PFSK-1 (cell line): ENCODE measurements around the gene RFTN1.

Source experiments
- FOXP2 ChIP-seq: optimal IDR thresholded peaks from 2 replicates; pipeline ENCODE3; 2011; ENCODE audit warnings: borderline replicate concordance, control low read depth, inconsistent platforms; ENCODE audit not compliant: insufficient read depth; ENCODE audit errors: extremely low read length, extremely low read depth
- POLR2AphosphoS5 ChIP-seq: IDR thresholded peaks from 2 replicates; pipeline ENCODE4 v1.6.1; 2012; ENCODE audit warnings: low read depth, mild to moderate bottlenecking, control low read depth, low read length, moderate library complexity
- REST ChIP-seq, 2 experiments: IDR thresholded peaks; 2 replicates each; pipeline versions ENCODE4 v1.6.1 to v1.8.0; 2011 to 2012; ENCODE audit warnings: low read depth in 2 of 2, low read length in 2 of 2, control low read depth in 1 of 2, inconsistent platforms in 1 of 2, mild to moderate bottlenecking in 1 of 2, moderate library complexity in 1 of 2; ENCODE audit not compliant: insufficient read depth in 1 of 2
- SIN3A ChIP-seq: IDR thresholded peaks from 2 replicates; pipeline ENCODE4 v1.6.1; 2012; ENCODE audit warnings: mild to moderate bottlenecking, low read length, moderate library complexity, borderline replicate concordance; ENCODE audit not compliant: insufficient read depth
- TAF1 ChIP-seq: IDR thresholded peaks from 2 replicates; pipeline ENCODE4 v1.6.1; 2012; ENCODE audit warnings: low read length, control low read depth, borderline replicate concordance; ENCODE audit not compliant: insufficient read depth

Gene RFTN1

GRCh38 chr3:16369885-16370284 is 143.6 kb downstream of the RFTN1 start:
- no peak for TF ChIP-seq SIN3A
- no peak for TF ChIP-seq POLR2AphosphoS5
- TF ChIP-seq TAF1, result no peak
- TF ChIP-seq FOXP2, result no peak
- no peak for TF ChIP-seq REST (IDR thresholded peaks at IDR 0.05; ENCODE audit: insufficient read depth in 1 of 2, low read depth in 2 of 2, low read length in 2 of 2)

GRCh38 chr3:16369276-16369675 is 144.2 kb downstream of the RFTN1 start:
- no peak for TF ChIP-seq FOXP2
- TF ChIP-seq REST (IDR thresholded peaks at IDR 0.05; ENCODE audit: insufficient read depth in 1 of 2, low read depth in 2 of 2, low read length in 2 of 2), result no peak
- TF ChIP-seq POLR2AphosphoS5, result no peak
- TF ChIP-seq TAF1, result no peak
- no peak for TF ChIP-seq SIN3A

- TF ChIP-seq POLR2AphosphoS5 (no peak), FOXP2 (no peak), TAF1 (no peak), SIN3A (no peak), REST (IDR thresholded peaks at IDR 0.05; ENCODE audit: insufficient read depth in 1 of 2, low read depth in 2 of 2, low read length in 2 of 2) (no peak)
Measured at GRCh38 chr3:16366581-16366980, 146.9 kb downstream of the RFTN1 start.

GRCh38 chr3:16365491-16366128 is 147.9 kb downstream of the RFTN1 start:
- TF ChIP-seq POLR2AphosphoS5, result no peak
- TF ChIP-seq FOXP2, result no peak
- TF ChIP-seq TAF1, result no peak
- TF ChIP-seq REST (IDR thresholded peaks at IDR 0.05; ENCODE audit: insufficient read depth in 1 of 2, low read depth in 2 of 2, low read length in 2 of 2), result no peak
- no peak for TF ChIP-seq SIN3A

GRCh38 chr3:16364963-16365362 is 148.5 kb downstream of the RFTN1 start:
- TF ChIP-seq POLR2AphosphoS5 (no peak), SIN3A (no peak), REST (IDR thresholded peaks at IDR 0.05; ENCODE audit: insufficient read depth in 1 of 2, low read depth in 2 of 2, low read length in 2 of 2) (no peak), TAF1 (no peak), FOXP2 (no peak)
